Liver (tissue), 9 donors: ENCODE data around the gene ABHD12B. TPM values are rescaled to one million over a fixed set of nuclear protein-coding genes. Genes with fewer than 3 reads are reported as not detected.

Experiments
- DNase-seq: peaks from one replicate; pipeline ENCODE4 v3.0.0-alpha.2; 2017; ENCODE audit warnings: low spot score
- H3K27ac ChIP-seq, 2 donors: one replicate each; pipeline ENCODE4 v1.7.0; 2013; ENCODE audit warnings: inconsistent platforms in 2 of 2, low read length in 2 of 2, control low read depth in 1 of 2, low read depth in 1 of 2, mild to moderate bottlenecking in 1 of 2
- H3K27me3 ChIP-seq, 4 donors: one replicate each; pipeline versions ENCODE4 v1.6.1 to v1.7.0; 2013; ENCODE audit warnings: low read length in 3 of 4, inconsistent platforms in 1 of 4, mild to moderate bottlenecking in 1 of 4, moderate library complexity in 1 of 4; ENCODE audit not compliant: control insufficient read depth in 4 of 4, insufficient read depth in 4 of 4
- H3K36me3 ChIP-seq, 4 donors: one replicate each; pipeline versions ENCODE4 v1.6.1 to v1.7.0; 2013; ENCODE audit warnings: low read length in 3 of 4, mild to moderate bottlenecking in 3 of 4, low read depth in 1 of 4, moderate library complexity in 1 of 4; ENCODE audit not compliant: control insufficient read depth in 4 of 4, insufficient read depth in 3 of 4
- H3K4me1 ChIP-seq, 4 donors: one replicate each; pipeline versions ENCODE4 v1.6.1 to v1.7.0; 2013; ENCODE audit warnings: low read length in 3 of 4, mild to moderate bottlenecking in 3 of 4, moderate library complexity in 1 of 4; ENCODE audit not compliant: control insufficient read depth in 4 of 4, insufficient read depth in 4 of 4
- H3K4me3 ChIP-seq, 3 donors: one replicate each; pipeline versions ENCODE4 v1.6.1 to v1.7.0; 2013; ENCODE audit warnings: low read length in 3 of 3, control low read depth in 1 of 3, low read depth in 1 of 3, mild to moderate bottlenecking in 1 of 3
- H3K9ac ChIP-seq, 2 donors: one replicate each; pipeline ENCODE4 v1.7.0; 2013; ENCODE audit warnings: low read length in 2 of 2, mild to moderate bottlenecking in 2 of 2, moderate library complexity in 2 of 2, control low read depth in 1 of 2, low read depth in 1 of 2
- H3K9me3 ChIP-seq, 4 donors: one replicate each; pipeline versions ENCODE4 v1.6.1 to v1.7.0; 2013; ENCODE audit warnings: low read length in 3 of 4; ENCODE audit not compliant: control insufficient read depth in 4 of 4
- ATF3 ChIP-seq: IDR thresholded peaks from 2 replicates; pipeline ENCODE4 v1.6.1; 2016; ENCODE audit warnings: antibody characterized with exemption
- CTCF ChIP-seq: fragments of 150-350 bp; IDR thresholded peaks from 2 replicates; pipeline ENCODE4 v1.5.1; 2017; ENCODE audit warnings: improper control_type of control experiment, low read depth, low read length; ENCODE audit not compliant: missing input control
- EGR1 ChIP-seq, 2 donors: IDR thresholded peaks; 2 replicates each; pipeline ENCODE4 v1.6.1; 2016 to 2018; ENCODE audit warnings: antibody characterized with exemption in 2 of 2, low read depth in 2 of 2
- FOXA2 ChIP-seq: IDR thresholded peaks from 2 replicates; pipeline ENCODE4 v1.6.1; 2016; ENCODE audit warnings: antibody characterized with exemption
- GABPA ChIP-seq, 2 donors: IDR thresholded peaks in 1 of 2; conservative IDR thresholded peaks in 1 of 2; 2 replicates each; pipeline ENCODE4 v1.6.1; 2016; ENCODE audit warnings: antibody characterized with exemption in 2 of 2, mild to moderate bottlenecking in 1 of 2, moderate library complexity in 1 of 2
- HNF4A ChIP-seq, 2 donors: conservative IDR thresholded peaks; 2 replicates each; pipeline ENCODE4 v1.6.1; 2016; ENCODE audit warnings: antibody characterized with exemption in 2 of 2, mild to moderate bottlenecking in 2 of 2
- HNF4G ChIP-seq: IDR thresholded peaks from 2 replicates; pipeline ENCODE4 v1.6.1; 2016; ENCODE audit warnings: antibody characterized with exemption
- JUND ChIP-seq, 2 donors: IDR thresholded peaks; 2 replicates each; pipeline ENCODE4 v1.6.1; 2016; ENCODE audit warnings: antibody characterized with exemption in 2 of 2
- MAX ChIP-seq: IDR thresholded peaks from 2 replicates; pipeline ENCODE4 v1.6.1; 2016; ENCODE audit warnings: antibody characterized with exemption
- NR2F2 ChIP-seq: IDR thresholded peaks from 2 replicates; pipeline ENCODE4 v1.6.1; 2016; ENCODE audit warnings: antibody characterized with exemption
- RAD21 ChIP-seq, 2 donors: IDR thresholded peaks; 2 replicates each; pipeline ENCODE4 v1.6.1; 2016; ENCODE audit warnings: antibody characterized with exemption in 2 of 2, mild to moderate bottlenecking in 2 of 2
- RXRA ChIP-seq, 2 donors: IDR thresholded peaks; 2 replicates each; pipeline ENCODE4 v1.6.1; 2017 to 2018; ENCODE audit warnings: antibody characterized with exemption in 2 of 2, mild to moderate bottlenecking in 1 of 2
- SP1 ChIP-seq: IDR thresholded peaks from 2 replicates; pipeline ENCODE4 v1.6.1; 2018; ENCODE audit warnings: antibody characterized with exemption, mild to moderate bottlenecking
- TAF1 ChIP-seq: conservative IDR thresholded peaks from 2 replicates; pipeline ENCODE4 v1.6.1; 2016; ENCODE audit warnings: antibody characterized with exemption, mild to moderate bottlenecking
- WGBS: extraction: QIAGEN DNeasy Blood & Tissue Kit; methylation state at CpG from one replicate; pipeline ENCODE4 v1.1.7; 2013; 5-methylcytosine and 5-hydroxymethylcytosine counted together
- polyA plus RNA-seq, 2 donors: library from polyadenylated mRNA; stranded (reverse) in 1 of 2; unstranded in 1 of 2; fragments of 200-250 nt in 1 of 2; fragments of >200 nt in 1 of 2; fragmentation: Nextera tagmentation in 1 of 2; extraction: Ambion mirVana in 1 of 2; gene quantifications; one replicate each; pipeline versions ENCODE4 v1.2.1 to v1.2.3, GENCODE V29; 2013 to 2015
- total RNA-seq, 2 donors: library from RNA; depleted of rRNA; stranded (reverse); fragments of >200 nt; gene quantifications; one replicate each; pipeline ENCODE4 v1.2.3, GENCODE V29; 2014
- TF ChIP-seq, protein P1 (sequence below): IDR thresholded peaks from 2 replicates; pipeline ENCODE4 v1.6.1; 2016; ENCODE audit warnings: antibody characterized with exemption
- donor health status: healthy.
- donor health status: healthy.
- donor health status: healthy.
- donor health status: healthy.
- donor health status: healthy.

ABHD12B gene
- total and polyA plus RNA-seq, 4 donors = 0.09 to 0.58 TPM; not detected in 2

GRCh38 chr14:50931559-50931958, 59.7 kb downstream of the ABHD12B start:
- Histone ChIP-seq H3K4me3 (no peak overlapping the region), H3K27ac (no peak overlapping the region)

DNA sequence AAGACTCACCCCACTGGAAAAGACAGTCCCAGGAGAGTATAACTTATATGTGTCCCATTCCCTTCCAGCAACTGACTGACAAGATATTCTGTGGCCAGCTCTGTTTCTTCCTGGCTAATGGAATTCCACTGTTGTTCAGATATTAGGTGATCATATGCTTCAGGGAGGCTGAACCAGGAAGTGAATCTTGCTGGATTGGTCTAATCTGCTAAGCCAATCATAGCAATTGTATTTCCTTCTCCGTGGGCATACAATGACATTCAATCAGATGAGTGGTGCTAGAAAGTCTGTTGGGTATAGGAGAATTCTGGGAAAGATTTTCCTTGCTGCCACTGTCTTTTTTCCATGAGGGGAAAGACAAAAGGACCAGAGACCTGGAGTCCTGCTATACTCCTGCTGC, 60.3 kb downstream of the ABHD12B start:
- WGBS = 72% methylated on average over 1 of the region's 1 CpG
- no peaks in the 10 kb centered on the region for H3K9me3 ChIP-seq
- H3K4me1 ChIP-seq = peaks cover 9 to 44% (median 39%) of the 10 kb centered on the region in 4 donors
- DNase-seq = no peak
- TF ChIP-seq TAF1 (no peak), JUND (IDR thresholded peaks at IDR 0.05) (no peak), SP1 (no peak), GABPA (IDR thresholded peaks at IDR 0.05 in 1 of 2, conservative IDR thresholded peaks at IDR 0.05 in 1 of 2) (no peak), RAD21 (IDR thresholded peaks at IDR 0.05) (no peak), NR2F2 (no peak), FOXA2 (no peak), MAX (no peak), ATF3 (no peak), CTCF (no peak), HNF4G (no peak), HNF4A (conservative IDR thresholded peaks at IDR 0.05) (no peak), EGR1 (IDR thresholded peaks at IDR 0.05; ENCODE audit: low read depth in 2 of 2) (no peak), RXRA (IDR thresholded peaks at IDR 0.05) (no peak)
- TF ChIP-seq, protein P1, sequence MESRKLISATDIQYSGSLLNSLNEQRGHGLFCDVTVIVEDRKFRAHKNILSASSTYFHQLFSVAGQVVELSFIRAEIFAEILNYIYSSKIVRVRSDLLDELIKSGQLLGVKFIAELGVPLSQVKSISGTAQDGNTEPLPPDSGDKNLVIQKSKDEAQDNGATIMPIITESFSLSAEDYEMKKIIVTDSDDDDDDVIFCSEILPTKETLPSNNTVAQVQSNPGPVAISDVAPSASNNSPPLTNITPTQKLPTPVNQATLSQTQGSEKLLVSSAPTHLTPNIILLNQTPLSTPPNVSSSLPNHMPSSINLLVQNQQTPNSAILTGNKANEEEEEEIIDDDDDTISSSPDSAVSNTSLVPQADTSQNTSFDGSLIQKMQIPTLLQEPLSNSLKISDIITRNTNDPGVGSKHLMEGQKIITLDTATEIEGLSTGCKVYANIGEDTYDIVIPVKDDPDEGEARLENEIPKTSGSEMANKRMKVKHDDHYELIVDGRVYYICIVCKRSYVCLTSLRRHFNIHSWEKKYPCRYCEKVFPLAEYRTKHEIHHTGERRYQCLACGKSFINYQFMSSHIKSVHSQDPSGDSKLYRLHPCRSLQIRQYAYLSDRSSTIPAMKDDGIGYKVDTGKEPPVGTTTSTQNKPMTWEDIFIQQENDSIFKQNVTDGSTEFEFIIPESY = no peak
- peaks cover 2 to 47% (median 23%) of the 10 kb centered on the region in 4 donors for H3K36me3 ChIP-seq
- H3K27ac ChIP-seq = no peak overlapping the region
- no peak overlapping the region for H3K9ac ChIP-seq
- H3K4me3 ChIP-seq = no peak overlapping the region
- no peaks in the 10 kb centered on the region for H3K27me3 ChIP-seq

More at GRCh38 chr14:50931559-50931958, 59.7 kb downstream of the ABHD12B start:
- Histone ChIP-seq H3K36me3 (peaks cover 2 to 47% (median 23%) of the 10 kb centered on the region in 4 donors), H3K9ac (no peak overlapping the region), H3K27me3 (no peaks in the 10 kb centered on the region), H3K9me3 (no peaks in the 10 kb centered on the region), H3K4me1 (peaks cover 6 to 38% (median 33%) of the 10 kb centered on the region in 4 donors)
- no peak for TF ChIP-seq HNF4A (conservative IDR thresholded peaks at IDR 0.05)
- WGBS = 96% methylated on average over 3 of the region's 3 CpGs
- DNase-seq = no peak
